Duodenal mucosa (tissue), 2 donors: ENCODE results near the gene EFCC1.

Experiments used
- H3K27ac ChIP-seq: one replicate; pipeline ENCODE4 v1.7.0; 2013; ENCODE audit warnings: low read depth, low read length
- H3K27me3 ChIP-seq, 2 donors: one replicate each; pipeline ENCODE4 v1.7.0; 2013; ENCODE audit warnings: low read length in 2 of 2, control low read depth in 1 of 2; ENCODE audit not compliant: insufficient read depth in 2 of 2, control insufficient read depth in 1 of 2
- H3K36me3 ChIP-seq, 2 donors: one replicate each; pipeline ENCODE4 v1.7.0; 2013; ENCODE audit warnings: low read length in 2 of 2, control low read depth in 1 of 2; ENCODE audit not compliant: insufficient read depth in 2 of 2, control insufficient read depth in 1 of 2
- H3K4me1 ChIP-seq, 2 donors: one replicate each; pipeline ENCODE4 v1.7.0; 2013; ENCODE audit warnings: low read length in 2 of 2, control low read depth in 1 of 2; ENCODE audit not compliant: insufficient read depth in 2 of 2, control insufficient read depth in 1 of 2
- H3K4me3 ChIP-seq, 2 donors: one replicate each; pipeline ENCODE4 v1.7.0; 2013; ENCODE audit warnings: low read length in 2 of 2, low read depth in 1 of 2
- H3K9ac ChIP-seq, 2 donors: one replicate each; pipeline ENCODE4 v1.7.0; 2013; ENCODE audit warnings: low read length in 2 of 2, low read depth in 1 of 2
- H3K9me3 ChIP-seq, 2 donors: one replicate each; pipeline ENCODE4 v1.7.0; 2013; ENCODE audit warnings: low read length in 2 of 2, control low read depth in 1 of 2; ENCODE audit not compliant: control insufficient read depth in 1 of 2

The EFCC1 gene

GRCh38 chr3:129014148-129014547, 13.0 kb downstream of the EFCC1 start:
- peak overlapping the region; percentile 46 for H3K27ac ChIP-seq
- H3K4me1 ChIP-seq, result peaks cover 20 to 24% of the 10 kb centered on the region in 2 donors
- H3K4me3 ChIP-seq, result no peak overlapping the region
- H3K27me3 ChIP-seq, result no peaks in the 10 kb centered on the region
- no peak overlapping the region for H3K9ac ChIP-seq
- H3K36me3 ChIP-seq, result no peaks in the 10 kb centered on the region
- H3K9me3 ChIP-seq, result no peaks in the 10 kb centered on the region

- Histone ChIP-seq H3K4me3 (no peak overlapping the region), H3K4me1 (peaks cover 20 to 24% of the 10 kb centered on the region in 2 donors), H3K9ac (peak overlapping the region in 1 of 2 donors; percentile 7), H3K36me3 (no peaks in the 10 kb centered on the region), H3K9me3 (no peaks in the 10 kb centered on the region), H3K27ac (peak overlapping the region; percentile 46), H3K27me3 (no peaks in the 10 kb centered on the region)
These were observed 13.8 kb downstream of the EFCC1 start for GRCh38 chr3:129014793-129015345.

DNA sequence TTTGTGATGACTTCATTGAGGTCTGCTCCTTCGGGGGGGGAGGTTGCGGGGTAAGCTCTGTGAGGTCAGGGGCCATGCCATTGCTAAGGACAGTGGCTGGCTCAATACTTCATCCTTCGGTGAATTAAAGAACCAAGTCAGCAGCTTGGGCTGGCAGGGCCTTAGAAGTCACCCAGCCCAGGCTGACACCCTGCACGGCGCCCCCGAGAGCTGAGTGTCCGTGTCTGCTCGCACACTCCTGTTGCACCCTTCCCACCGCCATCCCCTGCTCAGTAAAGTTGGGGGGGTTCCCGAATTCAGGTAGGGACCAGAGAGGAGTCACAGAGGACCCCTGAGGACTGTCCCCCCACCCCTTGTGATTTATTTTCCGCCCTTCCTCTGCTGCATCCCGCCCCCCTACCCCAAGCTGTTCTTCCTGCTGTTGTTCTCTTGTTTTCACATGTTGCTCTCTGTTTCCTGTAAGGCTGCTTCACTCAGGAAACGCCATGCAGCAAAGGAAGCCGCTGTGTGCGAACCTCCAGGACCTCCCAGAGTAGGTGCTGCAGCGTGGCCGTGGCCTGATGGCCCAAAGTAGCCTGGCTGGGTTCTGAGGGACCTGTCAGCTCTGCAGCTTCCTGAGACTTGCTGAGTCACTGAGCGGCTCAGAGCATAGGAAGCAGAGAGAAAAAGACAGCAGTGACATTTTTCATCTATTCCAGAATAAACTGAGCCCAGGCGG, 14.4 kb downstream of the EFCC1 start:
- Histone ChIP-seq H3K4me3 (no peak overlapping the region), H3K9me3 (no peaks in the 10 kb centered on the region), H3K36me3 (no peaks in the 10 kb centered on the region), H3K27me3 (no peaks in the 10 kb centered on the region), H3K4me1 (peaks cover 20 to 24% of the 10 kb centered on the region in 2 donors), H3K9ac (peak overlapping the region in 1 of 2 donors; percentile 7), H3K27ac (no peak overlapping the region)

GRCh38 chr3:129016356-129016719, 15.2 kb downstream of the EFCC1 start:
- no peaks in the 10 kb centered on the region for H3K36me3 ChIP-seq
- peak overlapping the region; percentile 37 for H3K27ac ChIP-seq
- no peaks in the 10 kb centered on the region for H3K27me3 ChIP-seq
- H3K4me1 ChIP-seq, result peaks cover 20 to 24% of the 10 kb centered on the region in 2 donors
- H3K9ac ChIP-seq, result no peak overlapping the region
- no peak overlapping the region for H3K4me3 ChIP-seq
- no peaks in the 10 kb centered on the region for H3K9me3 ChIP-seq

- H3K36me3 ChIP-seq, result no peaks in the 10 kb centered on the region
- H3K4me1 ChIP-seq, result peaks cover 20 to 24% of the 10 kb centered on the region in 2 donors
- no peak overlapping the region for H3K27ac ChIP-seq
- no peaks in the 10 kb centered on the region for H3K27me3 ChIP-seq
- H3K9ac ChIP-seq, result no peak overlapping the region
- no peak overlapping the region for H3K4me3 ChIP-seq
- H3K9me3 ChIP-seq, result no peaks in the 10 kb centered on the region
These were observed 15.8 kb downstream of the EFCC1 start for GRCh38 chr3:129016720-129017483.

GRCh38 chr3:129017484-129017899, 16.4 kb downstream of the EFCC1 start:
- Histone ChIP-seq H3K4me1 (peaks cover 20 to 24% of the 10 kb centered on the region in 2 donors), H3K9ac (no peak overlapping the region), H3K27me3 (no peaks in the 10 kb centered on the region), H3K9me3 (no peaks in the 10 kb centered on the region), H3K36me3 (no peaks in the 10 kb centered on the region), H3K4me3 (no peak overlapping the region), H3K27ac (no peak overlapping the region)

GRCh38 chr3:129018271-129018670, 17.2 kb downstream of the EFCC1 start:
- Histone ChIP-seq H3K27ac (no peak overlapping the region), H3K36me3 (no peaks in the 10 kb centered on the region), H3K9me3 (no peaks in the 10 kb centered on the region), H3K27me3 (no peaks in the 10 kb centered on the region), H3K9ac (no peak overlapping the region), H3K4me1 (peaks cover 20 to 24% of the 10 kb centered on the region in 2 donors), H3K4me3 (no peak overlapping the region)

DNA sequence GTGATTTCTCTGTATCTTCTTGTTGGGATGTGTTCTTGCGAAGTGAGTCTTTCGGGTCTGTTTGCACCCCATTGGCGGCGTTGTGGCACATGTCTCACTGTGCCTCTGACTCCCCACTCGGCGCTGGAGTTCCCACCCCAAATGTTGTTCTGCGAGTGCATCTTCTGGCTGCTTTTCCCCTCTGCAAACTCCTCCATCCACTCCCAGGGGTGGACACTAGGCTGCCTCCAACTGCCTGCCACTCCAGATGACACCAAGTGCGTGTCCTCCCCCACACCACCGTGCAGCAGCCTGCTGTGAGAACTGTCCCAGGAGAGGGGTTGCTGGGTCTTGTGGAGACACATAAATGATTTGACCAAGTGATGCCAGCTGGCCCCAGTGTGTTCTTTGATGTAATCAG, 17.6 kb downstream of the EFCC1 start:
- peaks cover 20 to 24% of the 10 kb centered on the region in 2 donors for H3K4me1 ChIP-seq
- H3K27me3 ChIP-seq, result no peaks in the 10 kb centered on the region
- no peaks in the 10 kb centered on the region for H3K9me3 ChIP-seq
- H3K36me3 ChIP-seq, result no peaks in the 10 kb centered on the region
- H3K4me3 ChIP-seq, result no peak overlapping the region
- no peak overlapping the region for H3K9ac ChIP-seq
- H3K27ac ChIP-seq, result no peak overlapping the region

DNA sequence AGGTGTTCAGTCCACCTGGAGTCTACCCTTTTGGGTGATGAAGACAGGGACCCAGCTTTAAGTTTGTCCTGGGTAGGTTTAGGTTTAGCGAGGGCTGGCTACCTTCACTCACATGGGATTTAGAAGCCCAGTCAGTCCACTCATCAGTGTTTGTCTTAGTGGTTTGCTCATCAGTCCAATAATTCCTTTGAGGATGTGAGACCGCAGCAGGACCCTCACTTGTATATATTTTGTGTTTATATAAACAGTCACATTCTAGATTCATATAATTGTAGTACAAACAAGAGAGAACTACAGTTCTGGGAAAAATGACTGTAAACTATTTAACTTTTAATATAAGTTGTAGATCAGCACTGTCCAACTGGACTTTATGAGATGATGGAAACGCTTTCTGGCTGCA, 18.2 kb downstream of the EFCC1 start:
- peaks cover 20 to 24% of the 10 kb centered on the region in 2 donors for H3K4me1 ChIP-seq
- H3K27ac ChIP-seq, result no peak overlapping the region
- no peaks in the 10 kb centered on the region for H3K36me3 ChIP-seq
- no peak overlapping the region for H3K4me3 ChIP-seq
- no peaks in the 10 kb centered on the region for H3K9me3 ChIP-seq
- H3K9ac ChIP-seq, result no peak overlapping the region
- H3K27me3 ChIP-seq, result no peaks in the 10 kb centered on the region

DNA sequence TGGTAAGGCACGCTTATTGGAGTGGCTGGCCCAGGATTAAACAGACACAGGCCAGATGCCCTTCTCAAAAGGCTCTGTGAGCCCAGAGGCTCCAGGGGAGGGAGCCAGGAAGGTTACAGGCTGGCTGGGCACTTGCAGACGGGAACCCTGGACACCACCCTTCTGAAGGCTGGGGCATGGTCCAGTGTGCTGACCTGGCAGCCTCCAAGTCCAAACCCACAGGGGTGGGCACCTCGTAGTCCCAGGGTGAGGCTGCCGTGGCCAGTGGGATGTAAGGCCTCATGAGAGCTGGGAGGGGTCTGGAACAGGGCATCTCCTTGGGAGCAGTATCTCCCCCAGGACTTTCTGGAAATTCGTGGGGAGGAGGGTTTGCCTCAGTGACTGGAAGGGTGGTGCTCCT, 19.6 kb downstream of the EFCC1 start:
- Histone ChIP-seq H3K27ac (no peak overlapping the region), H3K27me3 (no peaks in the 10 kb centered on the region), H3K36me3 (no peaks in the 10 kb centered on the region), H3K4me3 (no peak overlapping the region), H3K9ac (no peak overlapping the region), H3K4me1 (peaks cover 19 to 24% of the 10 kb centered on the region in 2 donors), H3K9me3 (no peaks in the 10 kb centered on the region)
